Stimulated activated CD4-positive, alpha-beta T cell treated with anti-CD3 and anti-CD28 coated beads, Interleukin-2, amount 100 ng/mL, for 24 hours (primary cell): ENCODE data around the gene NBPF14.
"Not testable (repeated sequence)": the region's sequence is repeated elsewhere in the genome, so short reads cannot be mapped to it uniquely, and the experiment has no call there.

Source experiments
- DNase-seq, 2 donors: peaks; one replicate each; pipeline ENCODE4 v3.0.0-alpha.2; 2020

Gene NBPF14

DNA sequence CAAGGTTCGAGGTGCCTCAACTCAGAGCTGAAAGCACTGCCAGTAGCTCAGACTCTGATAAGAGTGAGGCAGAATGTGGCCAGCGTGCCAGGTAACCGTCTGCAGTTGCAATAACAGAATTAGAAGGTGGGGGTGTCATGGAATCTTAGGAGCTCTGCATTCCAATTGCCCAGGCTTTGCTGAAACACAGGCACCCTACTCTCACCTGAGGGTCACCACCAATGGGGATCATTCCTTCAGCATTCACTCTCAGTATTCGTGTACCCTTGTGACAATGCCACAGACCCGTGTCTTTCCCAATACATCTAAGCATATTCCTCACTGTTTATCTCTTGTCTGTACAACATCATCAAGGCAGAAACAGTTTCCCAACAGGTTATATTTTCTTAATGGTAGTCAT is at the start of gene NBPF14:
NBPF14 (minus strand) TSS at position 101 of the 400 bp plus-strand sequence. CDS start 294 bp downstream, outside the sequence.
- not testable (repeated sequence) for DNase-seq

GRCh38 chr1:148625451-148625850 is 29.6 kb upstream of the NBPF14 start:
- not testable (repeated sequence) for DNase-seq

GRCh38 chr1:148618216-148618615 is 22.4 kb upstream of the NBPF14 start:
- DNase-seq: not testable (repeated sequence)

GRCh38 chr1:148605266-148605665 is 9.5 kb upstream of the NBPF14 start:
- DNase-seq: not testable (repeated sequence)

DNA sequence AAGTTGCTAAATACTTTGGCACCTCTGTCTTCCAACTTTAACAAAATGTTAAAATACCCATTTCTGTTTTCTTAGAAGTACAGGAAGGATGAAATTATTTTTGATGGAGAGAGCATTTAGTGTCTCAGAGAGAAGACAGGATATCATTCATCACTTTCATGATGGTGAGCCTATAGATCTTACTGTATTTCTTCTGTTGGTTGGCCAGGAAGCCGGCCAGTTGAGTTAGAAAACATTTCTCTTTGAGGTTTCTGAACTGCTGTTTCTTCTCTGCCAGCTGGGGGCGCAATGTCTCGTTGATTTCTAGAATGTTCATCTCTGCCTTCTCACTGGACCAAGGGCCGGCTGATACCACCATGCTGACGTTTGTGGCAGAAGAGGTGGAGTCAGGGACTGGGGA is 451 bp downstream of the NBPF14 start:
- not testable (repeated sequence) for DNase-seq

- DNase-seq: not testable (repeated sequence)
Measured at GRCh38 chr1:148591098-148591497, 4.7 kb downstream of the NBPF14 start.

DNA sequence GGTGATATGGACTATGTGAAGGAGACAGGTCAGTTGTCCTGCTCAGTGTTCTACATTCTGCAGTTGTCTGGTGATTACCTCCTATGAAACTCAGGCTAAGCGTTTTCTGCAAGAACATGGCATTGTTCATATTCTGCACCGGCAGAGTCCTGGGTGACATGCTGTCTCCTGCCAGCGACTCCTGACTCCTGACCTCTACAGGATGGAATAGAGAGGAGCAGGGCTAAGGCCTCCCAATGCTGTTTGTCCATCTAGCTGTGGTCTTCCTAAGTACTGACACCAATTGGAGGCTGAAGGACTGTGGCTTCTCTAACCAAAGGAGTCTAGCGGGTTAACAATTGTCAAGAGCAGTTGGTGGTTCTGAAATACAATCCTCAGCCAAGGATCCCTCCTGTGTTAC is 63.7 kb downstream of the NBPF14 start:
- not testable (repeated sequence) for DNase-seq

- peak; percentile 75 to 83 for DNase-seq
Measured at GRCh38 chr1:148529101-148529567, 66.7 kb downstream of the NBPF14 start.

- DNase-seq: not testable (repeated sequence)
Measured at GRCh38 chr1:148528591-148528990, 67.2 kb downstream of the NBPF14 start.

DNA sequence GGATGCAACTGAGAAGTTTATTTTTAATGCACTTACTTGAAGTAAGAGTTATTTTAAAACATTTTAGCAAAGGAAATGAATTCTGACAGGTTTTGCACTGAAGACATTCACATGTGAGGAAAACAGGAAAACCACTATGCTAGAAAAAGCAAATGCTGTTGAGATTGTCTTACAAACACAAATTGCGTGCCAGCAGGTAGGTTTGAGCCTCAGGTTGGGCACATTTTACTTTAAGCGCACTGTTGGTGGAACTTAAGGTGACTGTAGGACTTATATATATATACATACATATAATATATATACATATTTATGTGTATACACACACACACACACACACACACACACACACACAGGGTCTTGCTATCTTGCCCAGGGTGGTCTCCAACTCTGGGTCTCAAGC is 69.2 kb downstream of the NBPF14 start:
- not testable (repeated sequence) for DNase-seq

DNA sequence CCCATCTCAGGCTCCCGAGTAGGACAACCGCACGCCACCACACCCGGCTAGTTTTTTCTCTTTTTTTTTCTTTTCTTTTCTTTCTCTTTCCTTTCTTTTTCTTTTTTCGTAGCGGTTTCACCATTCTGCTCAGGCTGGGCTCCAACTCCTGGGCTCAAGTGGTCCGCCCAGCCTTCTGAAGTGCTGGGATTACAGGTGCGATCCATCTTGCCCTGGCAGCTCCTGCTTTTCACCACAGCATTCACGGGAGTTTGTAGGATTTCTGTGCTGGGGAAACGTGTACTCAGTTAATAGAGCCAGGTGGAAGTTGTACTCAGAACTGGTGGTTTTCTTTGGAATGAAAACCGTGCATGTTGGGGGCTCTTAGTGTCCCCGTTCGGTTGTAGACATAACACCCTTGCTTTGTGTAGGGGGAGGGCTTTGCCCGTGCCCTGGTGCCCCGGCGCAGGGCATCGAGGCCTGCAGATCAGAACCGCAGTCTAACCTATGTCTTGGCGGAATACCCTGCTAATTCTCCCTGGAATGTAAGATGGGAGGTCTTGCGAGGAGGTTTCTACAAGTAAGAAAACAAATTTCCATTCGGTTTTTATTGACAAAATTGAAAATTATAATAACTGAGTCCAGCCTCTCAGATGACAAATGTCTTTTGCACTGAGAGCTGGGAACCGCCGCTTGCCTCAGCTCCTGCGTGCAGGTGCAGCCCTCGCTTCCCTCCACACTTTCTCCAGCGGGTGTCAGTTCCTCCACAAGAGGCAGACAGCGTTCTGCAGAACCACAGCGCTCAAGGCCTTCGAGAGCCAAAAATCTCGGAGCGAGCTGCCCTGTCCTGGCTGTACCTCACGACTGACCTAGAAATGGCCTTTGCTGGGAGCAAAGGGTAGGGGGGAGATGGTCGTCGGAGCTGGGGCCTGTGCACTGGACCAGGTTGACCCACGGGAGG is 72.3 kb downstream of the NBPF14 start:
- DNase-seq: not testable (repeated sequence)

DNA sequence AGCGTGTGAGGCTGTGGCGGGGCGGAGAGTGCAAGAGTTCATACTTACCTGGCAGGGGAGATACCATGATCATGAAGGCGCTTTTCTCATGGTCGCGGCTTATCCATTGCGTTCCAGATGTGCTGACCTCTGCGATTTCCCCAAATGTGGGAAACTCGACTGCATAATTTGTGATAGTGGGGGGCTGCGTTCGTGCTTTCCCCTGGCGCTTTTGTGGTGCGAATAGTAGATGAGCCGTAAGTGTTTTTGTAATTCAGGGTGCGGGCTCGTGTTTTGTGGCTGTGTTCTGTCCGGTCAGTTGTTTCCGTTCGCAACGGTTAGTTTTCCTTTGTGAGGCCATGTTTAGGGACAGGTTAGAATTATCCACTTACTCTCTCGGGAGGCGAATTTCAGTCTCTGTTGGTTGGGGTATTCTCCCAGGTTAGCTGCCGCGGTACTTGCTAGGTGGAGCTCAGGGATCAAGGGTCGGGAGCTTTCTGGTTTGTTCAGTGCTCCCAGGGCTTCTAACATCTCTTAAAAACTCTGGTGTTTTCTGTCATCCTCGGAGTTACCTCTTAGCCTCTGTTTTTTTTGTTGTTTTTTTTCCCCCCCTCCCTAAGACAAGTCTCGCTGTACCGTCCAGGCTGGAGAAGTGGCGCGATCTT is 73.1 kb downstream of the NBPF14 start:
- peak; percentile 83 to 93 for DNase-seq

DNA sequence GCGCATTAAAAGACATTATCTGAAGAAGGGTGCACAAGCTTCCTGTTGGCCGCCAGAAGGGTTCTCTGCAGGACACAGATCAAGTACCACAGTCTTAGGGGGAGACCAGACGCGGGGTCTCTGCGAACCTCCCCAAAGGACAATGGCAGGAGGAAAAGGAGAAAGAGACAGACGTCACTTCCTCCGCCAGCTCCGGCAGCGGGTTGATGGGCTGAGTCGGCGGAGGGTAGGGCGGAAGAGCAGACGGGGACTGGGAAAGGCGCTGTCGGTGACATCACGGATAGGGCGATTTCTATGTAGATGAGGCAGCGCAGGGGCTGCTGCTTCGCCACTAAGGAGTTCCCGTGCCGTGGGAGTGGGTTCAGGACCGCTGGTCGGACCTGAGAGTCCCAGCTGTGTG is 73.7 kb downstream of the NBPF14 start:
- peak; percentile 81 to 83 for DNase-seq

GRCh38 chr1:148514310-148514709 is 81.5 kb downstream of the NBPF14 start:
- not testable (repeated sequence) for DNase-seq

GRCh38 chr1:148512571-148513184 is 83.1 kb downstream of the NBPF14 start:
- not testable (repeated sequence) for DNase-seq

GRCh38 chr1:148493933-148494332 is 101.9 kb downstream of the NBPF14 start:
- not testable (repeated sequence) for DNase-seq

DNA sequence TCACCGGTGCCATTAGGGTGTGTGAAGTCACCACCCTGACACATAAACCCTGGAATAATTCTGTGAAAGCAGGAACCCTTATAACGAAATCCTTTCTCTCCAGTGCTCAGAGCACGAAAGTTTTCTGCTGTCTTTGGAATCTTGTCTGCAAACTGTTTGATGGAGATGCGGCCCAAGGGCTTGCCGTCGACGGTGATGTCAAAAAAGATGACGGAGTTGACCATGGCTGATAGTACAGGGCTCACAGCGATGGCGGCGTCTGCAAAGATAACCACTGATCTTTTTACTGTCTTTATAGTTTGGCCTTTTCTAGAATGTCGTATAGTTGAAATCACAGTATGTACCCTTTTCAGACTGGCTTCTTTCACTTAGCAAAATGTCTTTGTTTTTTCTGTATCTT is 112.8 kb downstream of the NBPF14 start, which contains the start of gene PPIAL4G:
PPIAL4G (minus strand) TSS at position 274 of the 400 bp plus-strand sequence; CDS start at position 224, 50 bp downstream.
- DNase-seq: not testable (repeated sequence)
